ENCODE measurements around the gene VEGFC. TPM values are rescaled to one million over a fixed set of nuclear protein-coding genes. Genes with fewer than 3 reads are reported as not detected.

The VEGFC gene
- total RNA-seq, 1 experiment from 2014 or later, result 11.1 TPM

DNA sequence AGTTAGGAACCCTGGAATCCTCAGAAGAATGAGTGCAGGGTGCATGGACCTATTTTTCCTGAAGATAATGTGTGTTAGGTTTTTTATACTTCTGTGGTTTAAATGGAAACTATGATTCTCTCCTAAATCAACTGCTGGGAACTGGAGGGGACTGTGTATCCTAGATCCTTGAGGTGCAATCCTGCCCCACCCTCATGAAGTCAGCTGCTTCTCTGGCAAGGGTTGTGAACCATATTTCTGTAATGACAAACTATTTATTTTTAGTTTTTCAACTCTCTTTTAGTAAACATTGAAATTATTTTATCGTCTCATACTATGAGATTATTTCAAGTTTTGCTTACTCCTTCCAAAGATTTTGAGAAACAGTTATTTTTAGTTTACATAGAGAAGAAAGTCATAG is 25.8 kb upstream of the VEGFC start:
- DNase-seq (ENCODE audit: unreplicated experiment), result no peak
- Mint-ChIP-seq H3K27ac (ENCODE audit: low read depth, unreplicated experiment) (no peak overlapping the region), H3K4me3 (ENCODE audit: unreplicated experiment) (no peak overlapping the region), H3K4me1 (ENCODE audit: insufficient read depth, unreplicated experiment) (no peaks in the 10 kb centered on the region), H3K36me3 (ENCODE audit: insufficient read depth, unreplicated experiment) (no peaks in the 10 kb centered on the region), H3K9me3 (ENCODE audit: unreplicated experiment) (no peaks in the 10 kb centered on the region), H3K27me3 (ENCODE audit: insufficient read depth, unreplicated experiment) (no peaks in the 10 kb centered on the region)
- TF ChIP-seq, protein P1, sequence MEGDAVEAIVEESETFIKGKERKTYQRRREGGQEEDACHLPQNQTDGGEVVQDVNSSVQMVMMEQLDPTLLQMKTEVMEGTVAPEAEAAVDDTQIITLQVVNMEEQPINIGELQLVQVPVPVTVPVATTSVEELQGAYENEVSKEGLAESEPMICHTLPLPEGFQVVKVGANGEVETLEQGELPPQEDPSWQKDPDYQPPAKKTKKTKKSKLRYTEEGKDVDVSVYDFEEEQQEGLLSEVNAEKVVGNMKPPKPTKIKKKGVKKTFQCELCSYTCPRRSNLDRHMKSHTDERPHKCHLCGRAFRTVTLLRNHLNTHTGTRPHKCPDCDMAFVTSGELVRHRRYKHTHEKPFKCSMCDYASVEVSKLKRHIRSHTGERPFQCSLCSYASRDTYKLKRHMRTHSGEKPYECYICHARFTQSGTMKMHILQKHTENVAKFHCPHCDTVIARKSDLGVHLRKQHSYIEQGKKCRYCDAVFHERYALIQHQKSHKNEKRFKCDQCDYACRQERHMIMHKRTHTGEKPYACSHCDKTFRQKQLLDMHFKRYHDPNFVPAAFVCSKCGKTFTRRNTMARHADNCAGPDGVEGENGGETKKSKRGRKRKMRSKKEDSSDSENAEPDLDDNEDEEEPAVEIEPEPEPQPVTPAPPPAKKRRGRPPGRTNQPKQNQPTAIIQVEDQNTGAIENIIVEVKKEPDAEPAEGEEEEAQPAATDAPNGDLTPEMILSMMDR (IDR thresholded peaks at IDR 0.05; ENCODE audit: unreplicated experiment), result no peak
- CTCF ChIA-PET, result no interaction called here
- no TSS peak for BruUV-seq (replicated peaks)
- POLR2A ChIA-PET, result no interaction called here
- intact Hi-C loops (cut with micrococcal nuclease), result no loop called here

DNA sequence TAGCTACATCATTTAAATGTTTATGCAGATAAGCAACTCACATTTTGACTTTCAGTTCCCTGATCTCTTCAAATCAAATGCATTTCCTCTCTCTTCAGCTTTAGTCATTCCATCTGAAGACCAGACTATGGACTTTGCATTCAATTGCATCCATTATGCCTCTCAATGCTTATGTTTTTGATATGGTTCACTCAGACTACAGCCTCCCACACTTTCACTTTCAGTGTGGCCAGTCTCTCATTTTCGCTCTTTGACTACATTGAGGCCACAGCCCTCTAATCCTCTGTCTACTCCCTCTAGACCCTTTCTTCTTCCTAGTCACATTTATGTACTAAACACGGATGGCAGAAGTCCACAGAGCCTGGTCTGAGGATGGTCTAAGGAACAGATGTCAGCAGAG is 24.5 kb upstream of the VEGFC start:
- ChIA-PET POLR2A (no interaction called here), CTCF (no interaction called here)
- DNase-seq (ENCODE audit: unreplicated experiment), result no peak
- Mint-ChIP-seq H3K4me1 (ENCODE audit: insufficient read depth, unreplicated experiment) (no peaks in the 10 kb centered on the region), H3K9me3 (ENCODE audit: unreplicated experiment) (no peaks in the 10 kb centered on the region), H3K36me3 (ENCODE audit: insufficient read depth, unreplicated experiment) (no peaks in the 10 kb centered on the region), H3K27me3 (ENCODE audit: insufficient read depth, unreplicated experiment) (no peaks in the 10 kb centered on the region), H3K4me3 (ENCODE audit: unreplicated experiment) (no peak overlapping the region), H3K27ac (ENCODE audit: low read depth, unreplicated experiment) (no peak overlapping the region)
- BruUV-seq (replicated peaks), result no TSS peak
- TF ChIP-seq, protein P1 (IDR thresholded peaks at IDR 0.05; ENCODE audit: unreplicated experiment), result no peak
- intact Hi-C loops (cut with micrococcal nuclease), result no loop called here

DNA sequence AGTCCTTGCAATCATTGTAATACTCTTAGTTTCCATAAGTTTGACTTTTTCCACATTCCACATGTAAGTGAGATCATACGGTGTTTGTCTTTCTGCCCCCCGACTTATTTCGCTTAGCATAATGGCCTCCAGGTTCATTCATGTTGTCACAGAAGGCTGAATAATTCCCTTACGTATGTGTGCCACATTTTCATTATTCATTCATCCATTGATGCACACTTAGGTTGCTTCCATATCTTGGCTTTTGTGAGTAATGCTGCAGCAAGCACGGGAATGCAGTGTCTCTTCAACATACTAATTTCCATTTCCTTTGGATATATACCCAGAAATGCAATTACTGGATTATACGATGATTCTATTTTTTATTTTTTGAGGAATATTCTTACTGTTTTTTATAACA is 22.0 kb upstream of the VEGFC start:
- Mint-ChIP-seq H3K27me3 (ENCODE audit: insufficient read depth, unreplicated experiment) (no peaks in the 10 kb centered on the region), H3K36me3 (ENCODE audit: insufficient read depth, unreplicated experiment) (no peaks in the 10 kb centered on the region), H3K9me3 (ENCODE audit: unreplicated experiment) (no peaks in the 10 kb centered on the region), H3K4me3 (ENCODE audit: unreplicated experiment) (no peak overlapping the region), H3K4me1 (ENCODE audit: insufficient read depth, unreplicated experiment) (no peaks in the 10 kb centered on the region), H3K27ac (ENCODE audit: low read depth, unreplicated experiment) (no peak overlapping the region)
- DNase-seq (ENCODE audit: unreplicated experiment), result no peak
- no TSS peak for BruUV-seq (replicated peaks)
- intact Hi-C loops (cut with micrococcal nuclease), result no loop called here
- TF ChIP-seq, protein P1 (IDR thresholded peaks at IDR 0.05; ENCODE audit: unreplicated experiment), result no peak
- ChIA-PET CTCF (no interaction called here), POLR2A (no interaction called here)

DNA sequence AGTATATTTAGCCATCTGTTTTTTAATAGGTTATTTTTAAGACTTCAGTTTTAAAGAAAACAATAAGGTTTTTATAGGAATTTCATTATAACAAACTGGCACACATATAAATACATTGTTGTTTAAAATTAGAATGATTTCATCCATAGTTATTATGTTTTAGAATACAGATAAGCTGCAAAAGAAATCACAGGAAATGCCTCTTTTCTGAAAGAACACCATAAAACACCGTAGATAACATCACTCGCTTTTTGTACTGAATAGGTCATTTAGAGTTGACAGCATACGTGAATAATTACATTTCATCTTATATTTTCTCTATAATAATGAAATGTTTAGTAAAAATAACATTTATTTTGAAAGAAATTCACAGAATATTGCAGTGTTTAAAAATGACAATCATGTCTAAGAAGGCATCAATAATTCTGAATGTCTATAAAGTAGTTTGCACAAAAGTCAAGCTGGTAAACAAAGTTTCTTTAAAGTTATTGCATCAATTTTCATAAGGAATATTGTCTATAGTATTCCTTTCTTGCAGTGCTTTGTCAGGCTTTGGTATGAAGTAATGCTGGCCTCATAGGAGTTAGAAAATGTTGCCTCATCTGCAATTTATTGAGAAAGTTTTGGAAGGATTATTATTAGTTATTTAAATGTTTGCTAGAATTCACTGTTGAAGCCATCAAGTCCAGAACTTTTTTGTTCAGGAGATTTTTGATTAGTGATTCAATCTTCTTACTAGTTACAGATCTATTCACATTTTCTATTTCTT is 17.9 kb upstream of the VEGFC start:
- Mint-ChIP-seq H3K9me3 (ENCODE audit: unreplicated experiment) (peaks cover 26% of the 10 kb centered on the region), H3K4me3 (ENCODE audit: unreplicated experiment) (no peak overlapping the region), H3K27ac (ENCODE audit: low read depth, unreplicated experiment) (no peak overlapping the region), H3K27me3 (ENCODE audit: insufficient read depth, unreplicated experiment) (no peaks in the 10 kb centered on the region), H3K36me3 (ENCODE audit: insufficient read depth, unreplicated experiment) (no peaks in the 10 kb centered on the region), H3K4me1 (ENCODE audit: insufficient read depth, unreplicated experiment) (no peaks in the 10 kb centered on the region)
- TF ChIP-seq, protein P1 (IDR thresholded peaks at IDR 0.05; ENCODE audit: unreplicated experiment), result no peak
- DNase-seq (ENCODE audit: unreplicated experiment), result no peak
- no TSS peak for BruUV-seq (replicated peaks)
- intact Hi-C loops (cut with micrococcal nuclease), result no loop called here
- POLR2A ChIA-PET, result no interaction called here
- CTCF ChIA-PET, result no interaction called here
